Peyer's patch (tissue), 4 donors: ENCODE measurements around the gene ARHGAP15.

Source experiments
- POLR2A ChIP-seq, 2 donors: fragments of 450-650 bp; IDR thresholded peaks; one replicate each; pipeline ENCODE4 v1.5.1; 2017; ENCODE audit warnings: antibody characterized with exemption in 2 of 2, mild to moderate bottlenecking in 2 of 2, moderate library complexity in 2 of 2
- TF ChIP-seq, protein P1 (sequence below), 6 experiments: fragments of 450-650 bp in 4 of 6; fragments of 200-600 bp in 2 of 6; sonication (generic) in 1 of 6; IDR thresholded peaks; one replicate each; pipeline ENCODE4 v1.5.1; 2017 to 2019; ENCODE audit warnings: antibody characterized with exemption in 6 of 6, mild to moderate bottlenecking in 3 of 6, moderate library complexity in 1 of 6

DNA sequence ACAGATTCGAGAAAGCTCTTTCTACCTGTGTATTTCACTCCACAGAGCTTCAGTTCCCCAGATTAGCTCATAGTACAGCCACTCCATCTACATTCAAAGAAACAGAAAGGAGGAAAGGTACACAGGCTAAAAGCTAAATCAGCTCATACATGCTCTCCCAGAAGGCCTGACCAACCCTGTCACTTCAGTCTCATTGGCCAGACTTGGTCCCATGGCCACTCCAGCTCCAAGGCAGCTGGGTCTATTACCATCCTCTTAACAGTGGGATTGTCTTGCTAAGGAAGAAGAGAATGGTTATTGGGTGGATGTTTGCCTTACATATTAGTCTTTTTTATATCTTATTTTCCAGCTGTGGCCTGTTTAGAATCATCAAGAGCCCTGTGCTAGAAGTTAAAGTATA, 572.6 kb downstream of the ARHGAP15 start:
- TF ChIP-seq POLR2A (IDR thresholded peaks at IDR 0.05), result no peak
- TF ChIP-seq, protein P1, sequence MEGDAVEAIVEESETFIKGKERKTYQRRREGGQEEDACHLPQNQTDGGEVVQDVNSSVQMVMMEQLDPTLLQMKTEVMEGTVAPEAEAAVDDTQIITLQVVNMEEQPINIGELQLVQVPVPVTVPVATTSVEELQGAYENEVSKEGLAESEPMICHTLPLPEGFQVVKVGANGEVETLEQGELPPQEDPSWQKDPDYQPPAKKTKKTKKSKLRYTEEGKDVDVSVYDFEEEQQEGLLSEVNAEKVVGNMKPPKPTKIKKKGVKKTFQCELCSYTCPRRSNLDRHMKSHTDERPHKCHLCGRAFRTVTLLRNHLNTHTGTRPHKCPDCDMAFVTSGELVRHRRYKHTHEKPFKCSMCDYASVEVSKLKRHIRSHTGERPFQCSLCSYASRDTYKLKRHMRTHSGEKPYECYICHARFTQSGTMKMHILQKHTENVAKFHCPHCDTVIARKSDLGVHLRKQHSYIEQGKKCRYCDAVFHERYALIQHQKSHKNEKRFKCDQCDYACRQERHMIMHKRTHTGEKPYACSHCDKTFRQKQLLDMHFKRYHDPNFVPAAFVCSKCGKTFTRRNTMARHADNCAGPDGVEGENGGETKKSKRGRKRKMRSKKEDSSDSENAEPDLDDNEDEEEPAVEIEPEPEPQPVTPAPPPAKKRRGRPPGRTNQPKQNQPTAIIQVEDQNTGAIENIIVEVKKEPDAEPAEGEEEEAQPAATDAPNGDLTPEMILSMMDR (IDR thresholded peaks at IDR 0.05), result no peak
